H1 (cell line): ENCODE data around the gene MFAP1. TPM values are rescaled to one million over a fixed set of nuclear protein-coding genes. Genes with fewer than 3 reads are reported as not detected.
"Not testable (repeated sequence)": the region's sequence is repeated elsewhere in the genome, so short reads cannot be mapped to it uniquely, and the experiment has no call there.

Source experiments
- CTCF ChIA-PET: fragments of 300-600 bp; sonication (Branson Sonifier 250); formaldehyde crosslinking; loops from one replicate; lab custom pipeline; 2021; ENCODE audit not compliant: partially characterized antibody; lab: Charles Lee
- POLR2A ChIA-PET: fragments of 300-600 bp; sonication (Branson Sonifier 250); formaldehyde crosslinking; loops from one replicate; lab custom pipeline; 2021; ENCODE audit warnings: inconsistent platforms; ENCODE audit not compliant: partially characterized antibody; lab: Charles Lee
- DNase-seq, 2 experiments: peaks; one replicate each; pipeline versions ENCODE4 v3.0.0 to v3.0.0-alpha.2; 2010 to 2022; ENCODE audit warnings: low spot score in 2 of 2, low read depth in 1 of 2, mixed read lengths in 1 of 2
- FAIRE-seq: peaks from 2 replicates; lab custom pipeline; 2011; peaks lifted over from hg19 to GRCh38; lab: Jason Lieb, UNC
- H2AFZ ChIP-seq: 2 replicates; pipeline ENCODE4 v1.8.1; 2012; ENCODE audit warnings: low read length, inconsistent platforms
- H2AK5ac ChIP-seq: 2 replicates; pipeline ENCODE4 v1.6.1; 2013; ENCODE audit warnings: low read depth, low read length
- H2BK120ac ChIP-seq: replicated peaks from 2 replicates; pipeline ENCODE3; 2013; ENCODE audit warnings: low read depth, low read length, inconsistent platforms
- H2BK12ac ChIP-seq: 2 replicates; pipeline ENCODE4 v1.6.1; 2013; ENCODE audit warnings: low read depth, low read length
- H2BK15ac ChIP-seq: 2 replicates; pipeline ENCODE4 v1.6.1; 2013; ENCODE audit warnings: low read length
- H2BK20ac ChIP-seq: 2 replicates; pipeline ENCODE4 v1.6.1; 2013; ENCODE audit warnings: low read length
- H2BK5ac ChIP-seq: 2 replicates; pipeline ENCODE4 v1.6.1; 2013; ENCODE audit warnings: low read depth, low read length
- H3K14ac ChIP-seq: 2 replicates; pipeline ENCODE4 v1.6.1; 2013; ENCODE audit warnings: inconsistent platforms; ENCODE audit not compliant: insufficient read length
- H3K18ac ChIP-seq: 2 replicates; pipeline ENCODE4 v1.6.1; 2013; ENCODE audit warnings: low read length; ENCODE audit errors: extremely low read depth
- H3K23ac ChIP-seq: 2 replicates; pipeline ENCODE4 v1.6.1; 2013; ENCODE audit warnings: inconsistent platforms; ENCODE audit not compliant: insufficient read length
- H3K23me2 ChIP-seq: 2 replicates; pipeline ENCODE4 v1.6.1; 2013; ENCODE audit warnings: low read depth, low read length
- H3K27ac ChIP-seq: 2 replicates; pipeline ENCODE4 v1.6.1; 2011; ENCODE audit warnings: low read depth, low read length, inconsistent platforms
- H3K27me3 ChIP-seq, 4 experiments: replicated peaks in 1 of 4; 1 replicate in 1 of 4; 2 replicates in 3 of 4; pipeline versions ENCODE4 v1.6.1 to v1.8.1; 2011 to 2013; ENCODE audit warnings: low read length in 3 of 4, mild to moderate bottlenecking in 3 of 4, inconsistent platforms in 2 of 4, mixed read lengths in 2 of 4, moderate library complexity in 1 of 4; ENCODE audit not compliant: control insufficient read depth in 3 of 4, insufficient read depth in 3 of 4; ENCODE audit errors: extremely low read depth in 1 of 4
- H3K36me3 ChIP-seq, 4 experiments: 2 replicates each; pipeline versions ENCODE4 v1.6.1 to v1.8.1; 2011 to 2013; ENCODE audit warnings: mild to moderate bottlenecking in 4 of 4, low read length in 3 of 4, moderate library complexity in 2 of 4, control low read depth in 1 of 4, inconsistent platforms in 1 of 4; ENCODE audit not compliant: insufficient read depth in 4 of 4, control insufficient read depth in 2 of 4
- H3K4ac ChIP-seq: replicated peaks from 2 replicates; pipeline ENCODE3; 2013; ENCODE audit warnings: low read length, low read depth, mixed read lengths, inconsistent platforms; ENCODE audit not compliant: insufficient read length
- H3K4me1 ChIP-seq, 4 experiments: replicated peaks in 1 of 4; 1 replicate in 1 of 4; 2 replicates in 3 of 4; pipeline versions ENCODE4 v1.6.1 to v1.8.1; 2011 to 2013; ENCODE audit warnings: low read length in 3 of 4, inconsistent platforms in 2 of 4, mixed read lengths in 1 of 4; ENCODE audit not compliant: insufficient read depth in 4 of 4, control insufficient read depth in 3 of 4
- H3K4me2 ChIP-seq, 2 experiments: 2 replicates each; pipeline versions ENCODE4 v1.6.1 to v1.8.1; 2011 to 2013; ENCODE audit warnings: low read depth in 2 of 2, low read length in 2 of 2, control low read depth in 1 of 2, inconsistent platforms in 1 of 2, mild to moderate bottlenecking in 1 of 2; ENCODE audit not compliant: insufficient read depth in 1 of 2
- H3K4me3 ChIP-seq, 4 experiments: fragments of 200-600, 300-600 bp in 1 of 4; sonication (generic), shearing (Covaris generic), sonication (Bioruptor Twin) in 1 of 4; 2 replicates each; pipeline versions ENCODE4 v1.5.1 to v1.8.1; 2011 to 2016; ENCODE audit warnings: low read length in 4 of 4, low read depth in 3 of 4, control low read depth in 2 of 4, inconsistent platforms in 2 of 4, mild to moderate bottlenecking in 2 of 4, mixed read lengths in 1 of 4, moderate library complexity in 1 of 4; ENCODE audit not compliant: insufficient read depth in 2 of 4; ENCODE audit errors: extremely low read depth in 1 of 4
- H3K56ac ChIP-seq: replicated peaks from 2 replicates; pipeline ENCODE3; 2013; ENCODE audit warnings: low read depth, mild to moderate bottlenecking, mixed read lengths, low read length, inconsistent platforms; ENCODE audit not compliant: insufficient read length
- H3K79me1 ChIP-seq: 2 replicates; pipeline ENCODE4 v1.6.1; 2013; ENCODE audit warnings: low read depth, low read length, control low read depth
- H3K79me2 ChIP-seq, 2 experiments: 2 replicates each; pipeline versions ENCODE4 v1.6.1 to v1.8.1; 2012 to 2013; ENCODE audit warnings: low read length in 2 of 2, mild to moderate bottlenecking in 2 of 2, inconsistent platforms in 1 of 2; ENCODE audit not compliant: insufficient read depth in 2 of 2, control insufficient read depth in 1 of 2
- H3K9ac ChIP-seq, 4 experiments: replicated peaks in 1 of 4; 1 replicate in 1 of 4; 2 replicates in 3 of 4; pipeline versions ENCODE4 v1.6.1 to v1.8.1; 2011 to 2013; ENCODE audit warnings: low read depth in 3 of 4, low read length in 3 of 4, control low read depth in 2 of 4, mild to moderate bottlenecking in 2 of 4, moderate library complexity in 2 of 4, inconsistent platforms in 1 of 4; ENCODE audit errors: extremely low read depth in 1 of 4
- H3K9me3 ChIP-seq, 2 experiments: 2 replicates each; pipeline versions ENCODE4 v1.6.1 to v1.8.1; 2012 to 2013; ENCODE audit warnings: mild to moderate bottlenecking in 2 of 2, moderate library complexity in 2 of 2, control low read depth in 1 of 2, inconsistent platforms in 1 of 2, low read depth in 1 of 2, low read length in 1 of 2, mixed read lengths in 1 of 2; ENCODE audit not compliant: insufficient read depth in 2 of 2
- H4K20me1 ChIP-seq, 2 experiments: replicated peaks in 1 of 2; 2 replicates each; pipeline versions ENCODE3 to v1.8.1; 2011 to 2013; ENCODE audit warnings: inconsistent platforms in 2 of 2, low read length in 2 of 2, mild to moderate bottlenecking in 1 of 2; ENCODE audit not compliant: insufficient read depth in 2 of 2, control insufficient read depth in 1 of 2
- H4K5ac ChIP-seq: 2 replicates; pipeline ENCODE4 v1.6.1; 2013; ENCODE audit warnings: low read length, low read depth, mixed read lengths, inconsistent platforms; ENCODE audit not compliant: insufficient read length
- H4K8ac ChIP-seq: 2 replicates; pipeline ENCODE4 v1.8.0; 2013; ENCODE audit warnings: mild to moderate bottlenecking, moderate library complexity, low read length, inconsistent platforms; ENCODE audit not compliant: insufficient read depth; ENCODE audit errors: extremely low read depth
- H4K91ac ChIP-seq: replicated peaks from 2 replicates; pipeline ENCODE3; 2013; ENCODE audit warnings: low read length, mixed read lengths, inconsistent platforms; ENCODE audit not compliant: insufficient read length
- WGBS, 2 experiments: shearing (Covaris generic) in 1 of 2; methylation state at CpG; one replicate each; pipeline versions ENCODE4 v1.1.6 to v1.1.7; 2013 to 2015; ENCODE audit warnings: low lambda C conversion rate in 2 of 2, mixed read lengths in 2 of 2, inconsistent platforms in 1 of 2, low coverage in 1 of 2, missing lambda C conversion rate in 1 of 2; ENCODE audit not compliant: insufficient replicate concordance in 2 of 2, insufficient coverage in 1 of 2, insufficient read length in 1 of 2; ENCODE audit errors: extremely low coverage in 1 of 2, missing lambda C conversion rate in 1 of 2; 5-methylcytosine and 5-hydroxymethylcytosine counted together
- polyA plus RNA-seq, 7 experiments: library from polyadenylated mRNA; depleted of rRNA in 3 of 7; stranded (reverse) in 5 of 7; unstranded in 2 of 7; fragments of >200 nt in 5 of 7; fragments of 200-250 nt in 2 of 7; gene quantifications; 1 replicate in 5 of 7; 2 replicates in 1 of 7; 4 replicates in 1 of 7; pipeline versions ENCODE4 v1.2.1 to v1.2.3, GENCODE V29; 2011 to 2013; ENCODE audit warnings: missing spikeins in 2 of 7, mixed read lengths in 2 of 7
- total RNA-seq: library from RNA; stranded (reverse); fragmentation: NEBNext Ultra II Directional; extraction: Animal tissue kit (Norgen Biotek cat#: 25700); gene quantifications from 2 replicates; pipeline ENCODE4 v1.2.1, GENCODE V29; 2021

Gene MFAP1
- total and polyA plus RNA-seq, 2 of the 8 experiments (the other 6 are each of a cell fraction or from before 2014, with no cell fraction given), result 23.6 to 36.7 TPM

DNA sequence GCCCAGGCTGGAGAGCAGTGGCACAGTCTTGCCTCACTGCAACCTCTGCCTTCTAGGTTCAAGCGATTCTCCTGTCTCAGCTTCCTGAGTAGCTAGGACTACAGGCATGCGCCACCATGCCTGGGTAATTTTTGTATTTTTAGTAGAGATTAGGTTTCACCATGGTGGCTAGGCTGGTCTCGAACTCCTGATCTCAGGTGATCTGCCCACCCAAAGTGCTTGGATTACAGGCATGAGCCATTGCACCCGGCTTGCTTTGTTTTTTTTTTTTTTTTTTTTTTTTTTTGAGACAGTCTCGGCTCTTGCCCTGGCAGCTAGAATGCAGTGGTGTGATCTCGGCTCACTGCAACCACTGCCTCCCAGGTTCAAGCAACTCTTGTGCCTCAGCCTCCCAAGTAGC, 8.0 kb upstream of the MFAP1 start:
- H2BK12ac ChIP-seq, H4K8ac ChIP-seq, H4K91ac ChIP-seq, H2AK5ac ChIP-seq, H4K5ac ChIP-seq, H3K14ac ChIP-seq, DNase-seq, CTCF ChIA-PET, H3K9me3 ChIP-seq, H3K4me3 ChIP-seq, H2BK120ac ChIP-seq, H3K27ac ChIP-seq, H3K9ac ChIP-seq, FAIRE-seq, H2BK15ac ChIP-seq, H3K79me1 ChIP-seq, H3K4me2 ChIP-seq, H2BK5ac ChIP-seq, H3K56ac ChIP-seq, H3K79me2 ChIP-seq, H2AFZ ChIP-seq, H3K23ac ChIP-seq, H4K20me1 ChIP-seq, H3K4ac ChIP-seq, H3K27me3 ChIP-seq, H3K4me1 ChIP-seq, H3K18ac ChIP-seq, H3K23me2 ChIP-seq, H2BK20ac ChIP-seq: not testable (repeated sequence)
- WGBS, 2 experiments, result 89% methylated on average over 5 of the region's 6 CpGs; no CpG with 5 or more reads in 1 of the 2 experiments
- POLR2A ChIA-PET, result interaction anchor here (1.3 kb wide), 1 partner anchor 9 kb away, joined by 3 read pairs; no protein-coding TSS in a partner anchor
- peaks cover 0 to 17% (median 2%) of the 10 kb centered on the region in 4 experiments; a peak in 4 of 8 replicates for H3K36me3 ChIP-seq

DNA sequence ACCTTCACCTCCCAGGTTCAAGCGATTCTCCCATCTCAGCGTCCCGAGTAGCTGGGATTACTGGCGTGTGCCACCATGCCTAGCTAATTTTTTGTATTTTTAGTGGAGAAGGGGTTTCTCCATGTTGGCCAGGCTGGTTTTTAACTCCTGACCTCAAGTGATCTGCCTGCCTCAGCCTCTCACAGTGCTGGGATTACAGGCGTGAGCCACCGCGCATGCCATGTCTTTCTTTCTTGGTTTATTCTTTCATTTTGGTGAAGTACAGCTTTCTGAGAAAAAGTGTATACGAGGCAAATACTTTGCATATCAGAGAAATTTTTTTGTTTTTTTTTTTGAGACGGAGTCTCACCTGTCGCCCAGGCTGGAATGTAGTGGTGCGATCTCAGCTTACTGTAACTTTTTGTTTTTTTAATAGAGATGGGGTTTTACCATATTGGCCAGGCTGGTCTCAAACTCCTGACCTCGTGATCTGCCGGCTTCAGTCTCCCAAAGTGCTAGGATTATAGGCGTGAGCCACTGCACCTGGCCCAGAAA, 7.1 kb upstream of the MFAP1 start:
- not testable (repeated sequence) for H3K9ac ChIP-seq, H2BK20ac ChIP-seq, H3K4me1 ChIP-seq, H3K23me2 ChIP-seq, H3K9me3 ChIP-seq, H3K23ac ChIP-seq, H2AK5ac ChIP-seq, FAIRE-seq, DNase-seq, H3K56ac ChIP-seq, H3K27me3 ChIP-seq, H3K79me1 ChIP-seq, H2AFZ ChIP-seq, H4K20me1 ChIP-seq, H3K4ac ChIP-seq, H3K27ac ChIP-seq, H3K14ac ChIP-seq, H4K91ac ChIP-seq, H2BK5ac ChIP-seq, H3K4me3 ChIP-seq, H2BK120ac ChIP-seq, H3K79me2 ChIP-seq, H2BK12ac ChIP-seq, H3K18ac ChIP-seq, H4K8ac ChIP-seq, H3K4me2 ChIP-seq, H4K5ac ChIP-seq, H2BK15ac ChIP-seq
- H3K36me3 ChIP-seq, result peaks cover 0 to 11% (median 2%) of the 10 kb centered on the region in 4 experiments; a peak in 4 of 8 replicates
- ChIA-PET CTCF (interaction anchor here (1.2 kb wide), 1 partner anchor 317 kb away, joined by 3 read pairs; no protein-coding TSS in a partner anchor), POLR2A (interaction anchor here (0.9 to 1.3 kb wide), 4 partner anchors 10 to 55 kb away, joined by 3 to 4 read pairs (median 3); no protein-coding TSS in a partner anchor)
- WGBS, 2 experiments, result 91% methylated on average over 13 of the region's 14 CpGs; no CpG with 5 or more reads in 1 of the 2 experiments
